Gastrocnemius medialis (tissue), 4 donors: ENCODE measurements around the gene WDR72.

Experiments
- POLR2A ChIP-seq, 2 donors: fragments of 450-650 bp; IDR thresholded peaks; one replicate each; pipeline ENCODE4 v1.6.1; 2017; ENCODE audit warnings: antibody characterized with exemption in 2 of 2, mild to moderate bottlenecking in 2 of 2, moderate library complexity in 2 of 2
- TF ChIP-seq, protein P1 (sequence below), 5 experiments: fragments of 450-650 bp in 3 of 5; fragments of 200-600 bp in 2 of 5; sonication (generic) in 2 of 5; IDR thresholded peaks in 4 of 5; conservative IDR thresholded peaks in 1 of 5; 1 replicate in 4 of 5; 2 replicates in 1 of 5; pipeline ENCODE4 v1.5.1; 2016 to 2019; ENCODE audit warnings: antibody characterized with exemption in 5 of 5, mild to moderate bottlenecking in 3 of 5, moderate library complexity in 3 of 5

DNA sequence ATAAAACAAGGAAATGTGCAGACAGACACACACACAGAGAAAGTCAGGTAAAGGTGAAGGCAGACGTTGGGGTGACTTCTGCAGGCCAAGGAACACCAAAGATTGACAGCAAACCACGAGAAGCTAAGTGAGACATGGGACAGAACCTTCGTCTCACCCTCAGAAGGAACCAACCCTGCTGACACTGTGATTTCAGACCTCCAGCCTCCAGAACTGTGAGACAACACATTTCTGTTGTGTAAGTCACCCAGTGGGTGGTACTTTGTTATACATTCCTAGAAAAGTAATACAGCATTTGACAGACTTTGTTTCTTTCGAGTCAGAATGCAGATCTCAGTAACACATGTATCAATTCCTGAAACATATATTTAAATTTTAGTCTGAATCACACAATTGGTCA lies 7.1 kb downstream of the WDR72 start:
- no peak for TF ChIP-seq POLR2A (IDR thresholded peaks at IDR 0.05)
- TF ChIP-seq, protein P1, sequence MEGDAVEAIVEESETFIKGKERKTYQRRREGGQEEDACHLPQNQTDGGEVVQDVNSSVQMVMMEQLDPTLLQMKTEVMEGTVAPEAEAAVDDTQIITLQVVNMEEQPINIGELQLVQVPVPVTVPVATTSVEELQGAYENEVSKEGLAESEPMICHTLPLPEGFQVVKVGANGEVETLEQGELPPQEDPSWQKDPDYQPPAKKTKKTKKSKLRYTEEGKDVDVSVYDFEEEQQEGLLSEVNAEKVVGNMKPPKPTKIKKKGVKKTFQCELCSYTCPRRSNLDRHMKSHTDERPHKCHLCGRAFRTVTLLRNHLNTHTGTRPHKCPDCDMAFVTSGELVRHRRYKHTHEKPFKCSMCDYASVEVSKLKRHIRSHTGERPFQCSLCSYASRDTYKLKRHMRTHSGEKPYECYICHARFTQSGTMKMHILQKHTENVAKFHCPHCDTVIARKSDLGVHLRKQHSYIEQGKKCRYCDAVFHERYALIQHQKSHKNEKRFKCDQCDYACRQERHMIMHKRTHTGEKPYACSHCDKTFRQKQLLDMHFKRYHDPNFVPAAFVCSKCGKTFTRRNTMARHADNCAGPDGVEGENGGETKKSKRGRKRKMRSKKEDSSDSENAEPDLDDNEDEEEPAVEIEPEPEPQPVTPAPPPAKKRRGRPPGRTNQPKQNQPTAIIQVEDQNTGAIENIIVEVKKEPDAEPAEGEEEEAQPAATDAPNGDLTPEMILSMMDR (IDR thresholded peaks at IDR 0.05 in 4 of 5, conservative IDR thresholded peaks at IDR 0.05 in 1 of 5) = no peak
